Gastrocnemius medialis (tissue), 4 donors: ENCODE results near the gene DEK.

Source experiments
- POLR2A ChIP-seq, 2 donors: fragments of 450-650 bp; IDR thresholded peaks; one replicate each; pipeline ENCODE4 v1.6.1; 2017; ENCODE audit warnings: antibody characterized with exemption in 2 of 2, mild to moderate bottlenecking in 2 of 2, moderate library complexity in 2 of 2
- TF ChIP-seq, protein P1 (sequence below), 5 experiments: fragments of 450-650 bp in 3 of 5; fragments of 200-600 bp in 2 of 5; sonication (generic) in 2 of 5; IDR thresholded peaks in 4 of 5; conservative IDR thresholded peaks in 1 of 5; 1 replicate in 4 of 5; 2 replicates in 1 of 5; pipeline ENCODE4 v1.5.1; 2016 to 2019; ENCODE audit warnings: antibody characterized with exemption in 5 of 5, mild to moderate bottlenecking in 3 of 5, moderate library complexity in 3 of 5

DNA sequence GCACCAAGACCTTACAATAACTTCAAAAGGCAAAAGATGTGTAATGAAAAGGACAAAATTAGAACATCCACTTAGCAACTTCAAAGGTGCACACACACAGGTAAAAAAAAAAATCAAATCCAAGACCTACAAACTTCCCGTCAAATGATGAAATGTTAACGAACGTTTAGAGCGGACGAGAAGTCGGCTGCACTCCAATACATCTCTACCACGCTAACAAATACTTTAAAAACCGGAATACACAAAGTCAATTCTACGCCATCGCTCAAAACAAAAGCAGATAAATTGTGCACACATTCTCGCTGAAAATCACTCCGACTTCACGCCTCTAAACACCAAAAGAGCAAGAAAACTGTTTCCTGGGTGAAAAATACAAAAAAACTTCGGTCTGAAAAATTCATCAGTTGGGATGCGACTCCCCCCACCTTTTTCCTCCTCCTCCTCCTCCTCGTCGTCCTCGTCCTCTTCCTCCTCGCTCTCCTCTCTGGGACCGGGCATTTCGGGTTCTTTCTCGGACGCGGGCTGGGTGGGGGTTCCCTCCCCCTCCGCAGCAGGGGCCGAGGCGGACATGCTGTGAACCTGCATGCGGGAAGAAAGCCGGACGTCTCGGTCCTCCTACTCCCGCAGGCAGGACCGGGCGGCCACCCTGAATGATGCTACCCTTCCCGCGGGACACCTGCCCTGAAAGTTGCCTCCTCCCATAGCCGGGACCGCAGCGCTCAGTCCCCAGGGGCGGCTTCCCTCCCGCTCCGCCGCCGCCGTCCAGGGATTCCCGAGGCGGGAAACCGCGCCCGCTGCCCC, 712 bp downstream of the DEK start:
- TF ChIP-seq, protein P1, sequence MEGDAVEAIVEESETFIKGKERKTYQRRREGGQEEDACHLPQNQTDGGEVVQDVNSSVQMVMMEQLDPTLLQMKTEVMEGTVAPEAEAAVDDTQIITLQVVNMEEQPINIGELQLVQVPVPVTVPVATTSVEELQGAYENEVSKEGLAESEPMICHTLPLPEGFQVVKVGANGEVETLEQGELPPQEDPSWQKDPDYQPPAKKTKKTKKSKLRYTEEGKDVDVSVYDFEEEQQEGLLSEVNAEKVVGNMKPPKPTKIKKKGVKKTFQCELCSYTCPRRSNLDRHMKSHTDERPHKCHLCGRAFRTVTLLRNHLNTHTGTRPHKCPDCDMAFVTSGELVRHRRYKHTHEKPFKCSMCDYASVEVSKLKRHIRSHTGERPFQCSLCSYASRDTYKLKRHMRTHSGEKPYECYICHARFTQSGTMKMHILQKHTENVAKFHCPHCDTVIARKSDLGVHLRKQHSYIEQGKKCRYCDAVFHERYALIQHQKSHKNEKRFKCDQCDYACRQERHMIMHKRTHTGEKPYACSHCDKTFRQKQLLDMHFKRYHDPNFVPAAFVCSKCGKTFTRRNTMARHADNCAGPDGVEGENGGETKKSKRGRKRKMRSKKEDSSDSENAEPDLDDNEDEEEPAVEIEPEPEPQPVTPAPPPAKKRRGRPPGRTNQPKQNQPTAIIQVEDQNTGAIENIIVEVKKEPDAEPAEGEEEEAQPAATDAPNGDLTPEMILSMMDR (IDR thresholded peaks at IDR 0.05 in 4 of 5, conservative IDR thresholded peaks at IDR 0.05 in 1 of 5): no peak
- TF ChIP-seq POLR2A (IDR thresholded peaks at IDR 0.05): no peak
